IPS-20b (cell line): ENCODE results near the gene PRR33.

Source experiments
- H3K27ac ChIP-seq: one replicate; pipeline ENCODE4 v1.5.1; 2013; ENCODE audit warnings: low read length
- H3K27me3 ChIP-seq: 2 replicates; pipeline ENCODE4 v1.6.1; 2013; ENCODE audit warnings: mild to moderate bottlenecking, low read length, inconsistent platforms; ENCODE audit not compliant: insufficient read depth
- H3K36me3 ChIP-seq: 2 replicates; pipeline ENCODE4 v1.6.1; 2013; ENCODE audit warnings: low read depth, mild to moderate bottlenecking, inconsistent platforms, low read length, moderate library complexity; ENCODE audit not compliant: insufficient read depth
- H3K4me1 ChIP-seq: 2 replicates; pipeline ENCODE4 v1.6.1; 2013; ENCODE audit warnings: mild to moderate bottlenecking, control low read depth, inconsistent platforms, low read length, moderate library complexity; ENCODE audit not compliant: insufficient read depth
- H3K4me3 ChIP-seq: 2 replicates; pipeline ENCODE4 v1.5.1; 2013; ENCODE audit warnings: mild to moderate bottlenecking, low read length, inconsistent platforms
- H3K9ac ChIP-seq: 2 replicates; pipeline ENCODE4 v1.6.1; 2013; ENCODE audit warnings: low read depth, mild to moderate bottlenecking, inconsistent platforms, low read length, moderate library complexity
- H3K9me3 ChIP-seq: 2 replicates; pipeline ENCODE4 v1.6.1; 2013; ENCODE audit warnings: mild to moderate bottlenecking, low read depth, low read length, inconsistent platforms; ENCODE audit not compliant: insufficient read depth

The PRR33 gene

DNA sequence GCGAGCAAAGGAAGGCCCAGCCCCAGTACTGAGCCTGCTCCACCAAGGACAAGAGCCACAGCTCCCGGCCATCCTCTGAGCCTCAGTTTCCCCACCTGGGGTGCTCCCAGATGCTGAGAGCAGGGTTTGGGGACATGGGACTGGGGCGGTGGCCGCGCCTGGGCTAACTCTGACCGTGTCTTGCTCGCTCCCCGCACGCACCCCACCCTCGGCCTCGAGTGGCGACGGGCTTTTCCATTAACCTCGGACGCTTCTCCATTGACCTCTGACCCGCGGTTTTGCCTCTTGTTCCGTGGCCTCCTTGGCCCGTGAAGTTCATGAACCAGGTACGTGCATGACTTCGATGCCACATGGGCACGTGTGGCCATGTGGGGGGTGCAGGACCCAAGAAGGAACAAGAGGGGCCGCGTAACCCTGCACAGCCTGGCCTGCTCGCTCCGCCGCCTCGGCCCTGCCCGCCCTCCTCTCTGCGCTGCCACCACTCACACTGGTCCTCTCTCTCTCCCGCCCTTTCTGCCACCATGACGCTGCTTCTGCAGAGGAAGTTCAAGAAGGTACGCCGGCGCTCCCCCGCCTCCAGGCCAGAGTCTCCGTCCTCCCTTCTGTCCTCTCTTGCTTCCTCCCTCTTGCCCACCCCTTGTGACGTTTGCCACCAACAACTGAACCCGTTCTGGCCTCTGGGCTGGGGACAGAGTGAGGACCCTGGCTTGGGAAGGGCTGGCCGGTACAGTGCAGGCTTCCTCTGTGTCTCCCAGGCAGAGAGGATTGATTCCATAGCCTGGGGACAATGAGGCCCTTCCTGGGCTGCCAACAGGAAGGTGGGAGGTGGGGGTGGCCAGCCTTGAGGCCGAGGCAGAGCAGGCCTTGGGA is 34.7 kb upstream of the PRR33 start:
- Histone ChIP-seq H3K4me3 (no peak overlapping the region), H3K9ac (no peak overlapping the region), H3K9me3 (no peaks in the 10 kb centered on the region), H3K4me1 (no peaks in the 10 kb centered on the region), H3K27me3 (no peaks in the 10 kb centered on the region), H3K27ac (no peak overlapping the region), H3K36me3 (no peaks in the 10 kb centered on the region)

DNA sequence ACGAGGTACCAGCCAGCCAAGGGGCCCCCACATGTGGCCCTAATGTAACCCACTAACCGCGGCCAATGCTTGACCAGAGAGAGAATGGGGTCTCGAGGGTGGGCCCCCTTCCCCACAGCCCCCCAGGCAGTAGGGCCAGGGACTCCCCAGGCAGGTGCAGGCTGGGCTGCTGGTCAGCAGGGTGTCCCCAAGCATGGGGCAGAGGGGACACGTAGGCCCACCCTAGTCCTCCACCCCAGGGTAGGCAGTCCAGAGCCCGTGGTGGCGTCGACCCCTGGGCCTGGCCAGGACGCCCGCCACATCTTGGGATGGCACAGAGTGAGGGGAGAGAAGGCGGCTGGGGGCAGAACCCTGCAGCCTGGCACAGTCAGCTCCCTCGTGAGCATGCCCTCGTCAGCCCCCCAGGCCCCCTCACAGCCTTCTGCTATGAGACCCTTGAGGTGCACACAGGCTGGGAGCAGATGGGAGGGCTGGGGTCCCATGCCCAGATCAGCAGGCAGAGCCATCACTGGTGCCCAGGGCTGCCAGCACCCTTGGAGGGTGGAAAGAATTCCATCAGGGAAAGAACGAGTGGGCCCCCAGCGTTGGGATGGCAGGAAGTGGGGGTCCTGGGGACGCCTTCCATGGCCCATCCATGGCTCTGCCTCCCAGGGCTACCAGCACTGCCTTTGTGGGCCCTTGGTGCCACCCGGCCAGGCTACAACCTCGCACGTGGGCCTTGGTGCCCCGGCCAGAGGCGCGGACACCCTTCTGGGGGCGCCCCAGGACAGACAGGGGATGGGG is 33.9 kb upstream of the PRR33 start:
- no peak overlapping the region for H3K27ac ChIP-seq
- no peaks in the 10 kb centered on the region for H3K9me3 ChIP-seq
- no peak overlapping the region for H3K9ac ChIP-seq
- H3K27me3 ChIP-seq = no peaks in the 10 kb centered on the region
- H3K36me3 ChIP-seq = no peaks in the 10 kb centered on the region
- H3K4me3 ChIP-seq = no peak overlapping the region
- no peaks in the 10 kb centered on the region for H3K4me1 ChIP-seq

DNA sequence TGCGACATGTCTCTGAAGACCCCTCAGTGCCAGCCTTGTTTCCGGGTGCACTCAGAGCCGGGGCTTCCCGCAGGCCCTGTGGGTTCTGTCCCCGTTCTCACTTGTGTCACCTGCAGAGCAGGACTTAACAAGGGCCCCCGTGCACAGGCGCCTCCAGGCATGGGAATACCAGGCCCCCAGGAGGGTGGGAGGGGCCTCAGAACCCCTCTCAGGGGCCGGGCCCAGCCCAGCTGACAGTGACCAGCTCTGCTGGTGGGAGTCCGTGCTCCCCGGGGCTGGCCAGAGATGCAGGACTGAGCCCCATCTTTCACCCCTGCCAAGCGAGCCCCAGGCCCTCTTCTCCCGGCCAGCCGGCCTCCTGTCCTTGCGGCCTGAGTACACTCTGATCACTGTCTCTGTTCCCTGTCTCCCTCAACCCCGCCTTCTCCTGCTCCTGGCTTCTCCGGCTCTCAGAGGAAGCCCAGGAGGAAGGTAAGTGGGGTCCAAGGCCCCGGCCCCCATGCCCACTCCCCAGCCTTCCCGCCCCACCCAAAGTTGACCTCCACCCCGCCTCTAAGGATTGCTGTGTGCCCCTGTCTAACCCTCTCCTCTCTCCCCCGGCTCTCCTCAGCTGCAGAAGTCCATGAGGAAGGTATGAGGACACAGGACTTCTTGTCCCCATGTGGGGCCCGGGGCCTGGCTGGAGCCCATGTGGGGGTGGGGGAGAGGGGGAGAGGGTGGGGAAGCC is 33.1 kb upstream of the PRR33 start:
- Histone ChIP-seq H3K4me3 (no peak overlapping the region), H3K9me3 (no peaks in the 10 kb centered on the region), H3K36me3 (no peaks in the 10 kb centered on the region), H3K9ac (no peak overlapping the region), H3K27ac (no peak overlapping the region), H3K27me3 (no peaks in the 10 kb centered on the region), H3K4me1 (no peaks in the 10 kb centered on the region)

DNA sequence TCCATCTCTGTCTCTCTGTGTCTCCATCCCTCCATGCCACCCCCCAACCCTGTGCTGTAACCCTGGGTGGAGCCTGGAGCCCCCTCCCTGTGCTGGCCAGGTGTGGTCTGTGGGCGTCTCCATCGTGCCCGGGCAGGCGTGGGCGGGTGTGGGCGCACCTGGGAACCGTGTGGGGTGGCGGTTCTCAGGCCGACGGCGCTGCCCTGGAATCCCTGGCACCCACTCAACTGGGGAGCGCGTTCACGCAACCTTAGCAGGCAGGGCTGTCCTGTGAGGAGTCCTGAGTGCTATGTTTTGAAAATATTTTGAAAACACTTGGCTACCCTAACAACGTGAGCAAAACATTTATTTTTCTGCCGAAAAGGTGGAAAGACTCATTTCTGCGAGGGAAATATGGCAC is 32.5 kb upstream of the PRR33 start:
- no peaks in the 10 kb centered on the region for H3K27me3 ChIP-seq
- no peak overlapping the region for H3K27ac ChIP-seq
- H3K36me3 ChIP-seq = no peaks in the 10 kb centered on the region
- no peaks in the 10 kb centered on the region for H3K9me3 ChIP-seq
- no peak overlapping the region for H3K9ac ChIP-seq
- no peak overlapping the region for H3K4me3 ChIP-seq
- H3K4me1 ChIP-seq = no peaks in the 10 kb centered on the region

DNA sequence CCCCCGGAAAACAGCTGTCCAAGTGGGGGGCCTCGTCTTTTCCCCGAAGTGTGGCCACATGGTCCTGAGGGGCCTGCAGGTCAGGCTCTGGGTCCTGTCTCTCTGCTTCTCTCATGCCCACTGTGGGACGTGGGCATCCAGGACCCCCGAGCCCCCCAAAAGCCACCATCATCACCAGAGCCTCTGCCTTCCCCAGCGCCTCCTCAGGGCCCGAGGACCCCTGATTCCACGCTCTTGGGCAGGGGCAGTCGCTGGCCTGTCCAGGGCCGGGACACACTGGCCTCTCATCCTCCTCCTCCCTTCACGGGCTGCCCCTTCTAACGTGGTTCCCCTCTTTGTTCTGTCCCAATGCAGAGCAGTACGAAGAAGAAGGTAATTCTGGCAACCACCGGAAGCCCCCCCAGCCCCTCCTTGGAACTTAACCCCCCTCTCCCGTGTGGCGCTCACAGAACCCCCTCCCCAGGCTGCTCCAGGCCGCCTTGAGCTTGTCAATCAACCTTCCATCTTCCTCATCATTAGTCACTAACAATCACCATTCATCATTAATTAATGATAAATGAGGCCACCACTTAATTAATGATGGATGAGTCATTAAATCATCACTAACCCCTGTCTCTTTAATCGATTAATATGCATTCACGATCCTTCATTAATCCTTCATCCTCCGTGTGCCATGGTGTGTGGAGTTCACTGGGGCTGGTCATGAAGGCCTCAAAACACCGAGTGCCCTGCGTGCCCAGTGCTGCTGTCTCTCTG is 31.7 kb upstream of the PRR33 start:
- H3K27me3 ChIP-seq = no peaks in the 10 kb centered on the region
- no peak overlapping the region for H3K27ac ChIP-seq
- no peaks in the 10 kb centered on the region for H3K4me1 ChIP-seq
- H3K36me3 ChIP-seq = no peaks in the 10 kb centered on the region
- H3K9me3 ChIP-seq = no peaks in the 10 kb centered on the region
- no peak overlapping the region for H3K4me3 ChIP-seq
- H3K9ac ChIP-seq = no peak overlapping the region

DNA sequence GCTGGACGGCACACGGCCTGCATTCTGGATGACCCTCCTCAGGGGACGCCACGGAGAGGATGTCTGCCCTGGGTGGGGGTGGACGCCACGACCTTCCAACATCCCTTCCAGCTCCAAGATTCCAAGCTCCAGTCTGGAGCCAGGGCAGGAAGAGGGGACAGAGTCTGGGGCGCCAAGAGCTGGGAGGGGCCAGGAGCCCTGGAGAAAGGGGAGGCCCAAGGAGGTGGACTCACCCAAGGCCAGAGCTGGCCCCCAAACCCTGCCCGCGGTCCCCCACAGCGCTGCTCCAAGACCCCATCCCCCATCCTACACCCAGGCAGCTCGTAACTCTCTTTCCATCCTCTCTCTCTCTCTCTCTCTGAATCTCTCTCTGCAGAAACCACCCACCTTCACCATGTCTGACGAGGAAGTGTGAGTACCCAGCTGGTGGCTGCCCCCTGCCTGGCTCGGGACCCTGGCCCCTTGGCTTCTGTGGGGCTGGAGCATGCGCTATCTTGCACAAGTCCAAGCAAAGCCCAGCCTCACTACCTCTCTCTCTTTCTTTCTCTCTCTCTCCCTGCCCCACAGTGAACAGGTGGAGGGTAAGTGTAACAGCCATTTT is 30.9 kb upstream of the PRR33 start:
- Histone ChIP-seq H3K27ac (no peak overlapping the region), H3K4me3 (no peak overlapping the region), H3K27me3 (no peaks in the 10 kb centered on the region), H3K4me1 (no peaks in the 10 kb centered on the region), H3K36me3 (no peaks in the 10 kb centered on the region), H3K9me3 (no peaks in the 10 kb centered on the region), H3K9ac (no peak overlapping the region)

DNA sequence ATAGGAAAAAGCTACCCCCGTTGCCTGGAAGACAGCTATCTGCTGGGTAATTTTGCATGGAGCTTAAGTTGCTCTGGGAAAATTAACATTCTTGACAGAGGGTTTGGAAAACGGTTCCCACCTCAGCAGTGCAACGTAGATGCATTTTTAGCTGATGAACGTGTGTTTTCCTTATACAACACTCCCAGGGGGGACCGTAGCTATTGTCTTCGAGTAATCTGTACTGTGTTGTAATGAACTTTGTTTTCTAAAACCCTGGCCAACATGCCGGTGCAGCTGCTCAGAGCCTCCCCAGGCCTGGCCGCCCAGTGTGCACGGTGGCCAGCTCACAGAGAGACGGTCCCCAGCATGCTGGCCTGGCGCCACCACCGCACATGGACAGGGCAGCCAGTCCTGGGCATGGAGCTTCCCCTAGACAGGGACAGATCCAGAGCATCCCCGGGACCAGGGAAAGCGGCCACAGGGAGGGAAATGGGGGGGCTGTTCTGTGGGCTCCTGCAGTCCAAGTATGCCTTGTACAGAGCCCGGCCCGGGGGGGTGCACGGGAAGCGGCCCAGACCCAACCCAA is 30.0 kb upstream of the PRR33 start:
- Histone ChIP-seq H3K27me3 (no peaks in the 10 kb centered on the region), H3K4me3 (no peak overlapping the region), H3K4me1 (no peaks in the 10 kb centered on the region), H3K9me3 (no peaks in the 10 kb centered on the region), H3K36me3 (no peaks in the 10 kb centered on the region), H3K27ac (no peak overlapping the region), H3K9ac (no peak overlapping the region)

DNA sequence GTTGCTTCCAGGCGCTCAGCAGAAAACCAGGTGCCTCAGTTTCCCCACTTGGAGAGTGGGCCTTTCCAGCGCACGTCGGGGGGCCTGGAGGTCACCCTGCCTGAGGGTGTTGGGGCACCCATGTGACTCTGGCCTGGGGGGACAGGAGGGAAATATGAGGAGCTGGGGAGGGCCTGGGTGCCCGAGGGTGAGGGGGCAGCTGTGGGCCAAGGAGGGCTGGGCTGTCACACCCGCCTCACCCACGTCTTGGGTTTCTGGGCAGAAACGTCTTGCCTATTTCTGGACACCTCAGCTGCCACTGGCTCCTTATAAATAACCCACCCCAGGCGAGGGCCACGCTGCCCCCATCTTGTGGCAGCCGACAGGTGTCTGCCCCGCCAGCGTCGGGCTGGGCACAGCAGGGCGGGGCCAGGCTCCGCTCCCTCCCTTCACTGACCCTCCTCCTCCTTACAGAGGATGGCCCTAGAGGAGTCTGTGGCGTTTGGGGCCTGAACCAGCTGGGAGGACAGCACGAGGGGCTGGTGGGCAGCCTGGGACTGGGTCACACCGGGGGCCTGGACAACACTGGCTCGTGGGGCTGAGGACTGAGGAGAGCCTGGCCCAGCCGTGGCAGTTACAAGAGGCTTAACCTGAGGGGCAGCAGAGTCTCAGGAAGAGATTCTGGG is 29.3 kb upstream of the PRR33 start:
- H3K4me1 ChIP-seq = no peaks in the 10 kb centered on the region
- no peaks in the 10 kb centered on the region for H3K36me3 ChIP-seq
- no peak overlapping the region for H3K4me3 ChIP-seq
- no peaks in the 10 kb centered on the region for H3K9me3 ChIP-seq
- H3K9ac ChIP-seq = no peak overlapping the region
- no peak overlapping the region for H3K27ac ChIP-seq
- H3K27me3 ChIP-seq = no peaks in the 10 kb centered on the region

DNA sequence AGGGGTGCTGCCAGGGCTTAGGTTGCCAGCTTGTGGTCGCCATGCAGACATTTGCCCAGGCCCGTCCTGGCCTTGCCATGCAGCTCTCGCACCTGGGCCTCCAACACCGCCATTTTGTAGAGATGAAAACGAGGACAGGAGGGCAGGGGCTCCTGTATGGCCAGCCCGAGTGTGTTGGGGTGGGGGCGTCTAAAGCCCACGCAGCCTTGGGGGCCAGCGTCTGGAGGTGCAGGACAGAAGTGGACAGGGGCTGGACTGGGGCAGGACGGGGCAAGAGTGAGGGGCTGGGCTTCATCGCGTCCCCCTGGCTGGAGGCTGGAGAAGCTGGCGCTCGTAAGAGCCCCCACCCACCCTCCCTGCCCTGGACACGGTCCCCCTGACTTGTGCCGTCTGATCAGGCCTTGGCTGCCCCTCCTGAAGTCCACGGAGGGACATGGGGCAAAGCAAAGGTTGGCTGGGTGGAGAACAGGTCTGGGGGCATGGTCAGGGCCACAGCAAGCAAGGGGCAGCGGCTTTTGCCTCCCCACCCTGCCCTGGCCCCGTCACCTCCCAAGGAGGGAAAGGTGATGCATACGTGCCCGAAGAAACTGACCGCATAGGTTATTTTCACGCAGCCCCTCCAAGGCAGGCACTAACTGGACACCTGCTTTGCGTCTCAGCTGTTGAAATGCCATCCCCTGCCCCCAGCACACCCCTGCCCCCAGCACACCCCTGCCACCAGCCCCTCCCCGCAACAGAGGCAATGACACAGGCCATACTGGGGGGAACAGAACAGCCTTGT is 28.6 kb upstream of the PRR33 start:
- H3K27ac ChIP-seq = no peak overlapping the region
- no peak overlapping the region for H3K4me3 ChIP-seq
- H3K4me1 ChIP-seq = no peaks in the 10 kb centered on the region
- H3K9me3 ChIP-seq = no peaks in the 10 kb centered on the region
- no peak overlapping the region for H3K9ac ChIP-seq
- no peaks in the 10 kb centered on the region for H3K27me3 ChIP-seq
- no peaks in the 10 kb centered on the region for H3K36me3 ChIP-seq
